ENCODE data around the gene ABHD8.

Gene ABHD8

GRCh38 chr19:17266975-17267788 is 36.0 kb downstream of the ABHD8 start, which contains the start of gene BABAM1:
Gene BABAM1, plus strand, starts transcription at chr19:17267443. Its CDS starts 1,364 bp downstream, at chr19:17268807.
- TF ChIP-seq, protein P1, sequence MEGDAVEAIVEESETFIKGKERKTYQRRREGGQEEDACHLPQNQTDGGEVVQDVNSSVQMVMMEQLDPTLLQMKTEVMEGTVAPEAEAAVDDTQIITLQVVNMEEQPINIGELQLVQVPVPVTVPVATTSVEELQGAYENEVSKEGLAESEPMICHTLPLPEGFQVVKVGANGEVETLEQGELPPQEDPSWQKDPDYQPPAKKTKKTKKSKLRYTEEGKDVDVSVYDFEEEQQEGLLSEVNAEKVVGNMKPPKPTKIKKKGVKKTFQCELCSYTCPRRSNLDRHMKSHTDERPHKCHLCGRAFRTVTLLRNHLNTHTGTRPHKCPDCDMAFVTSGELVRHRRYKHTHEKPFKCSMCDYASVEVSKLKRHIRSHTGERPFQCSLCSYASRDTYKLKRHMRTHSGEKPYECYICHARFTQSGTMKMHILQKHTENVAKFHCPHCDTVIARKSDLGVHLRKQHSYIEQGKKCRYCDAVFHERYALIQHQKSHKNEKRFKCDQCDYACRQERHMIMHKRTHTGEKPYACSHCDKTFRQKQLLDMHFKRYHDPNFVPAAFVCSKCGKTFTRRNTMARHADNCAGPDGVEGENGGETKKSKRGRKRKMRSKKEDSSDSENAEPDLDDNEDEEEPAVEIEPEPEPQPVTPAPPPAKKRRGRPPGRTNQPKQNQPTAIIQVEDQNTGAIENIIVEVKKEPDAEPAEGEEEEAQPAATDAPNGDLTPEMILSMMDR (IDR thresholded peaks at IDR 0.05; ENCODE audit: borderline replicate concordance, insufficient read depth, low read depth, low read length) = no peak
- peak within 1 kb of the TSS; percentile 71 for H3K4me3 ChIP-seq (ENCODE audit: low read depth, low read length)

DNA sequence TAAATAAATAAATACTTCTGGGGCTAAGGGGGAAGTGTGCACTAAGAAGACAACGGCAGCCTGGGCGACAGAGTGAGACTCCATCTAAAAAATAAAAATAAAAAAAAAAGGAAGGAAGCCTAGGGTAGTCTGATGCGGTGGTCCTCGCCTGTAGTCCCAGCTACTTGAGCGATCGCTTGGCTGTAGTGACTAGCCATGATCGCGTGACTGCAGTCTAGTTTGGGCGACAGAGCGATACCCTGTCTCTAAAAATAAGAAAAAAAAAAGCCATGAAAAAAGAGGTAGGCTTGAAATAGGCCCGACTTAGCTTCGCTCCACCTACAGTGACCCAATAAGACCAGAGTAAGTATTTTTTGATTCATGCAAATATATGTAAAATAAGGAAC is 36.6 kb downstream of the ABHD8 start:
- peak overlapping the region; percentile 24 for H3K4me3 ChIP-seq (ENCODE audit: low read depth, low read length)
- TF ChIP-seq, protein P1 (IDR thresholded peaks at IDR 0.05; ENCODE audit: borderline replicate concordance, insufficient read depth, low read depth, low read length) = no peak

DNA sequence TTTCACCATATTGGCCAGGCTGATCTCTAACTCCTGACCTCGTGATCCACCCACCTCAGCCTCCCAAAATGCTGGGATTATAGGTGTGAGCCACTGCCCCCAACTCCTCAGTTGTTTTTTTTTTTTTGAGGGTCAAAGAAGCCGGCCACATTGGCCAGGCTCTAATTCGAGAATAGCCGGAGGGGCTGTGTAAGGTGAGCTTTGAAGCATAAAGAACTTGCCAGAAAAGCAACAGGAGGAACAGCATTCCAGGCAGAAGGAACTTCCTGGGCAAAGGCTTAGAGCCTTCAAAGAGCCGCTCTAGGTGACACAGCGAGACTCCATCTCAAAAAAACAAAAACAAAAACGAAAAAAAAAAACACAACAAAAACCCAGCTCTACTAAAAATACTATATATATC is 37.2 kb downstream of the ABHD8 start:
- TF ChIP-seq, protein P1 (IDR thresholded peaks at IDR 0.05; ENCODE audit: borderline replicate concordance, insufficient read depth, low read depth, low read length) = no peak

DNA sequence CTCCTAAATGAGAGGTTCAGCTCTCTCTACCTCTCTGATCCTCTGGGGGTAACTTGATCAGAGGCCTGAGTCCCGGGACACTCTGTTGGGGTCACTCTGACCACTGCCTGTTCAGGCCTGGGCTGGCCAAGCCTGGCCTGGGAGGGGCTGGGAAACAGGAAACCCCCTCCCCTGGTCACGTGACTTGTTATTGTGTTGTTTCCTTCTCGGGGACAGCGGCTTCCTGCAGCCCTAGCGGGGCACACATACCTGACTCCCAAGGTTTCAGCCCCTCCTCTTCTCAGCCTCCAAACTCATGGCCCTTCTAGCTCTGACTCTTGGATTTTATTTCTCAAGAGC is 38.6 kb downstream of the ABHD8 start, which contains the start of gene USHBP1:
USHBP1 (minus strand) TSS at position 105 of the 339 bp plus-strand sequence. CDS start 446 bp downstream, outside the sequence.
- TF ChIP-seq, protein P1 (IDR thresholded peaks at IDR 0.05; ENCODE audit: borderline replicate concordance, insufficient read depth, low read depth, low read length) = no peak
- no peak within 1 kb of the TSS for H3K4me3 ChIP-seq (ENCODE audit: low read depth, low read length)

More for the DNA sequence above, 37.2 kb downstream of the ABHD8 start:
- H3K4me3 ChIP-seq (ENCODE audit: low read depth, low read length) = no peak overlapping the region

DNA sequence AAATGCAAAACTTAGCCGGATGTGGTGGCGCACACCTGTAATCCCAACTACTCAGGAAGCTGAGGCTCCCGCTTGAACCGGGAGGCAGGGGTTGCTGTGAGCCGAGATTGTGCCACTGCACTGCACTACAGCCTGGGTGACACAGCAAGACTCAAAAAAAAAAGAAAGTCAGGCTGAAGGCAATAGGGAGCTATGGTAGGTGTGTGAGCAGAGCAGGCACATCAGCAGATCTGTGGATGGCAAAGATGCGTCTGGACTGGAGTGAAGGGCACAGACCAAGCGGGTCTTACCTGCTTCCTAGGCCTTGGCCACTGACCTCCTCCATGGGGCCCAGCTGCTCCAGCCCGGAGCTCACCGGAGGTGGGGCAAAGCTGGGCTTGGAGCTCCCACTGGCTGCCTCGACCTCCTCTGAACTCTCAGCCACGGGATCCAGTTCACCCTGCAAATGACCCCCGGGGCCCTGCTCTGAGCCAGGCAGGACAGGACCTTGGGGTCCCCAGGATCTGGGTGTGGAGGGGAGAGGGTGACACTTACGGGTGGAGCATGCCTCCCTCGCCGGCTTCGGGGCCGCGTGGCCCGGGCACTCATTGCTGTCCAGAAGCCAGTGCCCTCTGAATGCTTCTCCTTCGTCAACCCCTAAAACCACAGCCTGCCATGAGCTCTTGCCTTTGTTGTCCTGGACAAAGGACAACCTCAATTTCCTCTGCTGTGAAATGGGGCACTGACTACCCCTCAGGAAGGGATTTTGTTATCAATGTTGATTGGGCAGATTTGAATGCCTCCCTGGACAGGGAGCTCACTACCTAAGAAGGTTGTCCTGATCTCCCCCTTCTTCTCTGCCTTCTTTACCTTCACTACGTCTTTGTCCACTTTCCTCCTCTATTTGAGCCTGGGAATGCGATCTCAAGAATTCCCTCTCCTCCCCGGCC is 39.2 kb downstream of the ABHD8 start:
- TF ChIP-seq, protein P1 (IDR thresholded peaks at IDR 0.05; ENCODE audit: borderline replicate concordance, insufficient read depth, low read depth, low read length) = no peak
- no peak overlapping the region for H3K4me3 ChIP-seq (ENCODE audit: low read depth, low read length)

- H3K4me3 ChIP-seq (ENCODE audit: low read depth, low read length) = no peak overlapping the region
- TF ChIP-seq, protein P1 (IDR thresholded peaks at IDR 0.05; ENCODE audit: borderline replicate concordance, insufficient read depth, low read depth, low read length) = no peak
Observed at GRCh38 chr19:17262557-17262956, 40.7 kb downstream of the ABHD8 start.
